HepG2 (cell line): ENCODE data around the gene SLC2A5. TPM values are rescaled to one million over a fixed set of nuclear protein-coding genes. Genes with fewer than 3 reads are reported as not detected.

Experiments used
- GATAD2A ChIP-seq: IDR thresholded peaks from 2 replicates; pipeline ENCODE4 v1.6.1; 2016
- KLF12 ChIP-seq: sonication (generic); formaldehyde crosslinking; IDR thresholded peaks from 2 replicates; pipeline ENCODE4 v1.4.0; 2020; ENCODE audit warnings: missing genetic modification reagents, borderline replicate concordance
- KLF6 ChIP-seq: IDR thresholded peaks from 2 replicates; pipeline ENCODE4 v1.8.0; 2016; ENCODE audit warnings: missing biosample characterization, missing genetic modification reagents
- MLLT10 ChIP-seq: sonication (generic); formaldehyde crosslinking; IDR thresholded peaks from 2 replicates; pipeline ENCODE4 v1.4.0; 2020; ENCODE audit warnings: missing genetic modification reagents
- POLR2AphosphoS2 ChIP-seq: IDR thresholded peaks from 2 replicates; pipeline ENCODE4 v1.6.1; 2011; ENCODE audit warnings: low read depth, low read length, improper control_type of control experiment
- RFX1 ChIP-seq: fragments of 450-650 bp; IDR thresholded peaks from 2 replicates; pipeline ENCODE4 v1.6.1; 2017
- SMYD3 ChIP-seq: sonication (generic); formaldehyde crosslinking; IDR thresholded peaks from 2 replicates; pipeline ENCODE4 v1.8.1; 2023; ENCODE audit warnings: mild to moderate bottlenecking, missing genetic modification reagents
- XRCC5 ChIP-seq: fragments of 200-400 bp; formaldehyde crosslinking; optimal IDR thresholded peaks from 2 replicates; pipeline ENCODE3; 2017; ENCODE audit warnings: mild to moderate bottlenecking, low read length
- ZBTB3 ChIP-seq: sonication (generic); formaldehyde crosslinking; IDR thresholded peaks from 2 replicates; pipeline ENCODE4 v1.4.0; 2020; ENCODE audit warnings: low read depth, mild to moderate bottlenecking, moderate library complexity, missing genetic modification reagents, borderline replicate concordance
- ZNF333 ChIP-seq: sonication (generic); formaldehyde crosslinking; IDR thresholded peaks from 2 replicates; pipeline ENCODE4 v1.4.0; 2020; ENCODE audit warnings: mild to moderate bottlenecking, missing genetic modification reagents, borderline replicate concordance
- ZNF468 ChIP-seq: sonication (generic); formaldehyde crosslinking; IDR thresholded peaks from 2 replicates; pipeline ENCODE4 v1.8.0; 2022; ENCODE audit warnings: mild to moderate bottlenecking, moderate library complexity, missing genetic modification reagents
- ZNF782 ChIP-seq: sonication (generic); formaldehyde crosslinking; IDR thresholded peaks from 2 replicates; pipeline ENCODE4 v1.4.0; 2020; ENCODE audit warnings: missing genetic modification reagents, mild to moderate bottlenecking, borderline replicate concordance
- polyA plus RNA-seq, 8 experiments: library from polyadenylated mRNA; depleted of rRNA in 3 of 8; stranded (reverse) in 7 of 8; unstranded in 1 of 8; fragments of >200 nt; fragmentation: Illumina TruSeq in 4 of 8; extraction: Trizol in 4 of 8; gene quantifications; 2 replicates each; pipeline versions ENCODE4 v1.2.1 to v1.2.3, GENCODE V29; 2011 to 2016; ENCODE audit warnings: low read depth in 4 of 8, missing spikeins in 1 of 8, mixed read lengths in 1 of 8; ENCODE audit not compliant: insufficient read depth in 1 of 8
- total RNA-seq, 5 experiments: library from RNA; depleted of rRNA; stranded (reverse); fragments of >200 nt; fragmentation: Illumina TruSeq; extraction: Trizol; gene quantifications; 2 replicates each; pipeline ENCODE4 v1.2.3, GENCODE V29; 2016; ENCODE audit warnings: low read depth in 1 of 5
- TF ChIP-seq, protein P1 (sequence below): sonication (generic); formaldehyde crosslinking; IDR thresholded peaks from 2 replicates; pipeline ENCODE4 v1.5.1; 2020; ENCODE audit warnings: mild to moderate bottlenecking, missing genetic modification reagents, borderline replicate concordance
- TF ChIP-seq, protein P2 (sequence below): IDR thresholded peaks from 2 replicates; pipeline ENCODE4 v1.6.1; 2016; ENCODE audit warnings: low read depth, missing genetic modification reagents, missing compliant biosample characterization
- TF ChIP-seq, protein P3 (sequence below), 2 experiments: sonication (generic) in 1 of 2; formaldehyde crosslinking in 1 of 2; IDR thresholded peaks; 2 replicates each; pipeline versions ENCODE4 v1.4.0 to v1.6.1; 2016 to 2020; ENCODE audit warnings: borderline replicate concordance in 1 of 2, low read depth in 1 of 2, mild to moderate bottlenecking in 1 of 2, missing genetic modification reagents in 1 of 2
- TF ChIP-seq, protein P4 (sequence below): IDR thresholded peaks from 2 replicates; pipeline ENCODE4 v1.6.1; 2016; ENCODE audit warnings: mild to moderate bottlenecking, missing biosample characterization, missing genetic modification reagents

Gene SLC2A5
- total and polyA plus RNA-seq, 2 of the 13 experiments (the other 11 are each of a cell fraction or from before 2014, with no cell fraction given): 0.04 to 0.54 TPM

DNA sequence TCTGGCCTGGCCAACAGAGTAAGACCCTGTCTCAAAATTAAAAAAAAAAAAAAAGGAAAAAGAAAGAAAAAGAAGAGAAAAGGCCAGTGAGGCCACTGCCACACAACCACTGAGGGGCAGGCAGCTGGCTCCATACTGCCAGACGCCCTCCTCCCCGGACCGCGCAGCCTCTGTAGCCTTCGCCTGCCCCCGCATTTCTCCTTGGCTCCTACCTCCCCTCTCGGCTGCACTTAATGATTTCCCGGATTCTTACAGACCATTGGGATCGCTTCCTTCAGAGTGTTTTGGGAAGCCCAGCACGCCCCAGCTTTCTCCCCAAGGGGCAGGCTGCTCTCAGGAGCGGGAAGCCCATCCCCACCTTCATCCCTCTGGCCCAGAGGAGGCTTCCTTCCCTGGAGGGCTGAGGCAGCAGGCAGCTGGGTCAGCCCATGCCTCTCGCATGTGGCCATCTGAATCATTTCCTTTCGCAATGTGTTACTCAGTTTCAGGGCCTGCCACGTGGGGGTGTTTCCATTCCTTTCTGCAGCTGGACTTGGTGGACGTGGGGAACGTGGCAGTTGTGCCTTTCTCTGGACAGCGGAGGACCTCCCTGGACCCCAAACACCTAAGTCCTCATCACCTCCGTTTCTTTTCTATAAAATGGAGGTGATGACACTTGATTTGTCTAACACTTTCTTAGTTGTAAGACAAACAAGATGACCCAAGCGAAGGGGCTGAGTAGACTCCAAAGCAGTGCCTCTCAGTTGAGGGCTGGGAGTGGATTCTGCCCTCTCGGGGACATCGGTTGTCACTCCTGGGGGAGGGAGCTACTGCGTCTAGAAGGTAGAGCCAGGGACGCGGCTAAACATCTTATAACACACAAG is 2.3 kb downstream of the SLC2A5 start (continued):
- TF ChIP-seq, protein P1, sequence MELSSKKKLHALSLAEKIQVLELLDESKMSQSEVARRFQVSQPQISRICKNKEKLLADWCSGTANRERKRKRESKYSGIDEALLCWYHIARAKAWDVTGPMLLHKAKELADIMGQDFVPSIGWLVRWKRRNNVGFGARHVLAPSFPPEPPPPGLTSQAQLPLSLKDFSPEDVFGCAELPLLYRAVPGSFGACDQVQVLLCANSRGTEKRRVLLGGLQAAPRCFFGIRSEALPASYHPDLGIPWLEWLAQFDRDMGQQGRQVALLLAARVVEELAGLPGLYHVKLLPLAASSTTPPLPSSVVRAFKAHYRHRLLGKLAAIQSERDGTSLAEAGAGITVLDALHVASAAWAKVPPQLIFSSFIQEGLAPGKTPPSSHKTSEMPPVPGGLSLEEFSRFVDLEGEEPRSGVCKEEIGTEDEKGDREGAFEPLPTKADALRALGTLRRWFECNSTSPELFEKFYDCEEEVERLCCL (CRISPR knock-in tag): no peak
- no peak for TF ChIP-seq ZBTB3 (CRISPR knock-in tag)
- TF ChIP-seq KLF12: no peak
- no peak for TF ChIP-seq ZNF333 (CRISPR knock-in tag)
- TF ChIP-seq, protein P2, sequence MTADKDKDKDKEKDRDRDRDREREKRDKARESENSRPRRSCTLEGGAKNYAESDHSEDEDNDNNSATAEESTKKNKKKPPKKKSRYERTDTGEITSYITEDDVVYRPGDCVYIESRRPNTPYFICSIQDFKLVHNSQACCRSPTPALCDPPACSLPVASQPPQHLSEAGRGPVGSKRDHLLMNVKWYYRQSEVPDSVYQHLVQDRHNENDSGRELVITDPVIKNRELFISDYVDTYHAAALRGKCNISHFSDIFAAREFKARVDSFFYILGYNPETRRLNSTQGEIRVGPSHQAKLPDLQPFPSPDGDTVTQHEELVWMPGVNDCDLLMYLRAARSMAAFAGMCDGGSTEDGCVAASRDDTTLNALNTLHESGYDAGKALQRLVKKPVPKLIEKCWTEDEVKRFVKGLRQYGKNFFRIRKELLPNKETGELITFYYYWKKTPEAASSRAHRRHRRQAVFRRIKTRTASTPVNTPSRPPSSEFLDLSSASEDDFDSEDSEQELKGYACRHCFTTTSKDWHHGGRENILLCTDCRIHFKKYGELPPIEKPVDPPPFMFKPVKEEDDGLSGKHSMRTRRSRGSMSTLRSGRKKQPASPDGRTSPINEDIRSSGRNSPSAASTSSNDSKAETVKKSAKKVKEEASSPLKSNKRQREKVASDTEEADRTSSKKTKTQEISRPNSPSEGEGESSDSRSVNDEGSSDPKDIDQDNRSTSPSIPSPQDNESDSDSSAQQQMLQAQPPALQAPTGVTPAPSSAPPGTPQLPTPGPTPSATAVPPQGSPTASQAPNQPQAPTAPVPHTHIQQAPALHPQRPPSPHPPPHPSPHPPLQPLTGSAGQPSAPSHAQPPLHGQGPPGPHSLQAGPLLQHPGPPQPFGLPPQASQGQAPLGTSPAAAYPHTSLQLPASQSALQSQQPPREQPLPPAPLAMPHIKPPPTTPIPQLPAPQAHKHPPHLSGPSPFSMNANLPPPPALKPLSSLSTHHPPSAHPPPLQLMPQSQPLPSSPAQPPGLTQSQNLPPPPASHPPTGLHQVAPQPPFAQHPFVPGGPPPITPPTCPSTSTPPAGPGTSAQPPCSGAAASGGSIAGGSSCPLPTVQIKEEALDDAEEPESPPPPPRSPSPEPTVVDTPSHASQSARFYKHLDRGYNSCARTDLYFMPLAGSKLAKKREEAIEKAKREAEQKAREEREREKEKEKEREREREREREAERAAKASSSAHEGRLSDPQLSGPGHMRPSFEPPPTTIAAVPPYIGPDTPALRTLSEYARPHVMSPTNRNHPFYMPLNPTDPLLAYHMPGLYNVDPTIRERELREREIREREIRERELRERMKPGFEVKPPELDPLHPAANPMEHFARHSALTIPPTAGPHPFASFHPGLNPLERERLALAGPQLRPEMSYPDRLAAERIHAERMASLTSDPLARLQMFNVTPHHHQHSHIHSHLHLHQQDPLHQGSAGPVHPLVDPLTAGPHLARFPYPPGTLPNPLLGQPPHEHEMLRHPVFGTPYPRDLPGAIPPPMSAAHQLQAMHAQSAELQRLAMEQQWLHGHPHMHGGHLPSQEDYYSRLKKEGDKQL (CRISPR knock-in tag): no peak
- TF ChIP-seq GATAD2A (CRISPR knock-in tag): peak; percentile 51; the same call in 1 of the 2 replicates
- no peak for TF ChIP-seq RFX1
- no peak for TF ChIP-seq ZNF468
- TF ChIP-seq, protein P3, sequence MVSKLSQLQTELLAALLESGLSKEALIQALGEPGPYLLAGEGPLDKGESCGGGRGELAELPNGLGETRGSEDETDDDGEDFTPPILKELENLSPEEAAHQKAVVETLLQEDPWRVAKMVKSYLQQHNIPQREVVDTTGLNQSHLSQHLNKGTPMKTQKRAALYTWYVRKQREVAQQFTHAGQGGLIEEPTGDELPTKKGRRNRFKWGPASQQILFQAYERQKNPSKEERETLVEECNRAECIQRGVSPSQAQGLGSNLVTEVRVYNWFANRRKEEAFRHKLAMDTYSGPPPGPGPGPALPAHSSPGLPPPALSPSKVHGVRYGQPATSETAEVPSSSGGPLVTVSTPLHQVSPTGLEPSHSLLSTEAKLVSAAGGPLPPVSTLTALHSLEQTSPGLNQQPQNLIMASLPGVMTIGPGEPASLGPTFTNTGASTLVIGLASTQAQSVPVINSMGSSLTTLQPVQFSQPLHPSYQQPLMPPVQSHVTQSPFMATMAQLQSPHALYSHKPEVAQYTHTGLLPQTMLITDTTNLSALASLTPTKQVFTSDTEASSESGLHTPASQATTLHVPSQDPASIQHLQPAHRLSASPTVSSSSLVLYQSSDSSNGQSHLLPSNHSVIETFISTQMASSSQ (IDR thresholded peaks at IDR 0.05; ENCODE audit: low read depth): no peak
- TF ChIP-seq, protein P3 (CRISPR knock-in tag; IDR thresholded peaks at IDR 0.05; ENCODE audit: borderline replicate concordance): no peak
- TF ChIP-seq MLLT10 (CRISPR knock-in tag): no peak
- TF ChIP-seq SMYD3: no peak
- TF ChIP-seq POLR2AphosphoS2: no peak
- TF ChIP-seq KLF6 (CRISPR knock-in tag): peak; percentile 36; the same call in 1 of the 2 replicates
- TF ChIP-seq ZNF782: no peak
- no peak for TF ChIP-seq XRCC5
- TF ChIP-seq, protein P4, sequence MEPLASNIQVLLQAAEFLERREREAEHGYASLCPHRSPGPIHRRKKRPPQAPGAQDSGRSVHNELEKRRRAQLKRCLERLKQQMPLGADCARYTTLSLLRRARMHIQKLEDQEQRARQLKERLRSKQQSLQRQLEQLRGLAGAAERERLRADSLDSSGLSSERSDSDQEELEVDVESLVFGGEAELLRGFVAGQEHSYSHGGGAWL (CRISPR knock-in tag): peak; percentile 70; the same call in 1 of the 2 replicates
